SKM-1 treated with dmso at 0.1 percent for 144 hours (cell line): ENCODE results near the gene GALNTL6.
"Not testable (repeated sequence)": the region's sequence is repeated elsewhere in the genome, so short reads cannot be mapped to it uniquely, and the experiment has no call there.

ENCODE experiments used
- DNase-seq: peaks from one replicate; lab custom pipeline; 2025; ENCODE audit not compliant: unreplicated experiment; lab: John Stamatoyannopoulos, UW

The GALNTL6 gene

DNA sequence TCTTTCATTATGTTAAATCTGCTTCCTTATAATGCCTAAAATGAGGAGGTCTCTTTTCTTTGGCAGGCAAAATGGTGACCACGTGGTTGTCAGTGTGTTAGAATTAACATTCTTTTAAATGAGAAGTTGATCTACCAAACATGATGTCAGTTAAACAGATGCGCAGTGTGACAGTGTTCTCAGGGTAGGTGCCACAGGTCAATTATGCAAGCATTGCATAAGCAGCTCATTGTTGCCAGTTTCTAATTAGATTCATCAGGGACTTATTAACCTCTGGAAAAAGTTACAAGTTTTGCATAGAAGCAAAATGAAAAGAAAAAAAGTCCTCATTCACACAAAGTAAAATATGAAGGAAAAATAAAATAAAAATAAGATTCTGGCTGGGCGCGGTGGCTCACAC lies 1031.4 kb downstream of the GALNTL6 start:
- no peak for DNase-seq

DNA sequence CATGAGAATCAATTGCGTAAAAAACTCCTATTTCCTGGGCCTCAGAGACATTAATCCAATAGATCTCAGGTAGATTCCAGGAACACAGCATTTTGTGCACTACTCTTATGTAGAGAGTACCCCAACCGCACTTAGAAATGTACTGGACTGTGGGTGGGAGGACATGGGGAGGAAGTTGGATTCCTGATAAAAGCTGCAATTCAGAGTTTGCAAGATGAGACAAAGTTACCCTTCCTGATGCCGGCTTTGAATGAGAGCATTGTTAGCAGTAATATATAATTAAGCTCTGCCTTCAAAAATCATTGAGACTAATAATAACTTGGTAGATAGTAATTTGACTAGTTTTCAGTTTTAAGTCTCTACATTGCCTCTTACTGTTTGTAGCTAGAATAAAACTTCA lies 1032.1 kb downstream of the GALNTL6 start:
- DNase-seq, result no peak

DNA sequence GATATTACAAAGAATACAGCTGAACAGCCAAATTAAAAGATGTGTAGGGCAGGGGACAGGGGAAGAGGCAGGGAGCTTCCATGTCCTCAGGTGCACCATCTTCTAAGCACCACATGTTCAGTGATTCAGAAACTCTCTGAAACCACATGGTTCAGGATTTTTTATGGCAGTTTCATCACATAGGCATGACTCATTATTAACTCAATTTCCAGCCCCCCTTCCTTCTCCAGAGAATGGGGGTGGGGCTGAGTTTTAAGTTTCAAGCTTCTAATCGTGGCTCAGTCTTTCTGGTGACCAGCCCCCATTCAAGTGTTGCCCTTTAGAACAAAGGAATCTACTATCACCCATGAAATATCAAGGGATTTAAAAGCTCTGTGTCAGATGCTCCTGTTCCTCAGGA lies 1037.6 kb downstream of the GALNTL6 start:
- no peak for DNase-seq

DNA sequence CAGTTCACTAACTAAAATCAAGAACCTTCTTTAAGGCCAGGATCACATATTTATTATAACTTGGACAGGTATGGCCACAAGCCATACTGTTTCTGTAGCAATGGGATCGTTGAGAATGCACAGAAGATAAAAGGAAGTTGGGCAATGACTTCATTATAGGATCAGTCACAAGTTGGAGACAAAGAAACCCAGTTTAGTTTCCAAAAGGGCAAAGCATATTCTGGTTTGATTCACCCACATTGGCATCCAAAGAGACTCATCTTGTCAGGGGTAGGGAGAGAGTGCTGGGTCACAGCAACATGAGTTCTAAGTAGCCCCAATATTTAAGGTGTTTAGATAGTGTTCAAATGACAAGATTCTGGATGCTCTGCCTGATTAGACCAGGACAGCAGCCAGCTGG lies 1038.3 kb downstream of the GALNTL6 start:
- DNase-seq, result no peak

DNA sequence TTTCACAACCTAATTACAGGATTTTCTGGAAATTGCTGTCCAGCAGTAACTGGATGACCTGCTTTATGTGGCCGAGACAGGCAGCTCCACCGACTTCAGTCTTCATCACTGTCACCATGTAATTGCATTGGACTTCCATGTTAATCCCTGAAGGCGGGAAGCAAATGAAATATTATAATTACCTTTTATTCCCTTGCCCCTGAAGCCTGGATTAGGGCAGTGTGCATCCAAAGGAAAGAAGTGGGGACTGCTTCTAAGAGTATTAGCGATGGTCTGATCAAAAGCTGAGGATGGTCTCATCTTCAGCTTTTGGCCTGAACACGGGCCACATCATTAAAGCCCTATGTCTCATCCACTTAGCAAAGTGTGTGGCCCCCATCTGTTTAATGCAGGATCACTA lies 1043.8 kb downstream of the GALNTL6 start:
- no peak for DNase-seq

DNA sequence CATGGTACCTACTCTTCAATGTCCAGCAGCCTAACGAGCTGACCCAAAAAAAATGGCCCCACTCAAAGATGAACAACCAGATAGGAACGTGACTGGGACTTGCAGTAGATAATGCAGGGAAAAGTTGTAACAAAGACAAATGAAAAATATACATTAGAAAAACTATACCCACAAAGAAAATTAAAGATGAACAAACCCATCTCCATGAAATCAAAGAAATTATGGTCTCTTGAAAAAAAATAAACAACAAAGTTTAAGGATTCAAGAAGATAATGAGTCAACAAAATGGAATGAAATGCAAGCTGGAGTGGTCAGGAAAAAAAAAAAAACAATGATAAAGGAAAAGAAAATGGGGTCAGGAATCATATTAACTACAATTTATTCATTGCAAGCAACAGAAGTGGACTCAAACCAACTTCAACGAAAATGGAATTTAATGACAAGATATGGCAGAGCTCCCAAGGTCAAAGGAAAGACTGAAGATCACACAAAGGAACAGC lies 1045.6 kb downstream of the GALNTL6 start:
- no peak for DNase-seq

DNA sequence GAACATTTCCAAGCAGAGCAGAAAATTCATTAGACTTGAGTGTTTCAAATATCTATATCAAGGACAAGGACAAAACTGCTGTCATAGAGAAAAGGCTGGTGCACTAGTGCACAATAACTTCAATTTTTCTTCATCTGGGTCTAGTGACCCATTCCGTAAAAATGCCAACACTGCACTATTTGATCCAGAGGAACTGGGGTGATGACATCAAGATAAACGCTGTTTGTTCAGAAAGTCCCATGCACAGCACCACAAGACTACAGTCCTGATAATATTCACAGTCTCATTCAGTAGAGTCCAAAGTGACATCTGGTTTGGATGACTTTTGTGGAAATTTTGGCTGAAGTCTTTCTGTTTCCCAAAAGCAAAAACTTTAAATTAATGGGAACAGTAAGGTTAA lies 1051.9 kb downstream of the GALNTL6 start:
- no peak for DNase-seq

DNA sequence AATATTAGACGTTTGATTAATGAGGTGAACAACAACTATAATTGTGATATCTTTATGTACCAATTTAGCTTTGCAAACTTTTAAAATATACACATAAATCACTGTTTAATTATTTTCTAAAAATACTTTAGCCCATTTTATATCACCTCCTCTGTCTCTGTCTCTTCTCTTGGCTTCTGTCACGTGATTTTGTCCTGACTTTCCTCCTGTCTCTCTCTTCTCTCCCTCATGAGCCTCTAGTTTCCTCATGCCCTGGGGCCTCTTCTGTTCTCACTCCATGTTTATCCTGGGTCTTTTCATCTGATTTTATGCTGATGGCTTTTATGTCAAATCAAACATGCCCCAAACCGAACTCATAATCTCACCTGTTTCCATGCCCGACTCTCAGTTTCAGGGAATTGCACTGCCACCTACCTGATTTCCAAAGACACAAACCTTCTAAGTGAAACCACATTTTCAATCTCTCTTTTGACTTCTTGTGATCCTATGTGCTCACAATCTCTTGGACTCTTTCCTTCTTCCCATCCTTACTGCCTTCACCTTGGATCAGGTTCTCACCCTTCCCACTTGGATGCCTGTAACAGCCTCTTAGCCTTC lies 1052.4 kb downstream of the GALNTL6 start:
- no peak for DNase-seq

DNA sequence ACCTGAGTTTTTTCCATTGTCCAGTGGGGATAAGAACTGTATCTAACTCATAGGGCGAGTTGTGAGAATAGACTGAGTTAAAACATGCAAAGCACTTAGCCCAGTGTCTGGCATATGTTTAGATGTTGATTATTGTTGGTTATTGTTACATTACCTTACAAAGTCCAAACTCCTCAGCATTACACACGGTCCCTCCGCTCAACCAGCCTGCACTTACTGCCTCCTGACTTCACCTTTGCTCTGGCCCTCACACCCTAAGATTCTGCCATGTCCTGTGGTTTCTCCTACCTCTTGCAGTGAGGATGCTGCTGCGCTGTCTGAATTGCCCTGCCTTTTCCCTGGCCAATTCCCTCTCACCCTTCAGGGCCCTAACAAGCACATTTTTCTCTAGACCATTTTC lies 1053.2 kb downstream of the GALNTL6 start:
- no peak for DNase-seq

DNA sequence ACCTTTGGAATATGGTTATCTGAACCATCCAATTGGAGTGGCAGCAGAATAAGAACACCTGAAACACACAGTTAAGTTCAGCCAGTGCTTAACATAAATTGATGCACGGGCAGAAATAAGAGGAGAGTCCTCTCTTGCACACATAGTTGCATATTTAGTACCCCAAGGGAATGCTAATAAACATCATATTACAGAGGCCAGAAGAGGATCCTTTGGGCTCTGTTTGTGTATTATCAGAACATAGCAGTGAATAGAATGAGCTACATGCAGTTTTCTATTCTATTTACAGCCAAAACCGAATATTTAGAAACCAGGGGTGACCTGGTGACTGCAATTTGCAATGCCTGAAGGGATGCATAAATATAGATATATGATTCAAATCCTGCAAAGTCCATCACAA lies 1054.6 kb downstream of the GALNTL6 start:
- DNase-seq, result no peak

DNA sequence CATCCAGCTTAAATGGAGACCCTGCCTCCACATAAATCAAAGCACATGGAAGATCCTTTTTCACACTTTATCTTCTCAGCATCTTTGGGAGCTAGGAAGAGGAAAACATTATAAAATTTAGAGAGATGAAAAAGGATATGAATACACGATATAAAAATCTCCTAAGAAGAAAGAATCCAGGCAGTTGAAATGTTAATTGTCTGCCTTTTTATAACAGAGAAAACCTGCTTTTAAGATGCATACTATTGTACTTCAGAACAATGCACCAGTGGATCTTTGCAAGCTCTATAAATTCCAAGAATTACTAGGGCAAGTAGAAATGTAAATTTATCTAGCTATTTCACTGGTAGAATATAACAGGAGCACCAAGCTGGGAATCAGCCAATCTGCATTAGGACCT lies 1055.1 kb downstream of the GALNTL6 start:
- DNase-seq, result no peak

DNA sequence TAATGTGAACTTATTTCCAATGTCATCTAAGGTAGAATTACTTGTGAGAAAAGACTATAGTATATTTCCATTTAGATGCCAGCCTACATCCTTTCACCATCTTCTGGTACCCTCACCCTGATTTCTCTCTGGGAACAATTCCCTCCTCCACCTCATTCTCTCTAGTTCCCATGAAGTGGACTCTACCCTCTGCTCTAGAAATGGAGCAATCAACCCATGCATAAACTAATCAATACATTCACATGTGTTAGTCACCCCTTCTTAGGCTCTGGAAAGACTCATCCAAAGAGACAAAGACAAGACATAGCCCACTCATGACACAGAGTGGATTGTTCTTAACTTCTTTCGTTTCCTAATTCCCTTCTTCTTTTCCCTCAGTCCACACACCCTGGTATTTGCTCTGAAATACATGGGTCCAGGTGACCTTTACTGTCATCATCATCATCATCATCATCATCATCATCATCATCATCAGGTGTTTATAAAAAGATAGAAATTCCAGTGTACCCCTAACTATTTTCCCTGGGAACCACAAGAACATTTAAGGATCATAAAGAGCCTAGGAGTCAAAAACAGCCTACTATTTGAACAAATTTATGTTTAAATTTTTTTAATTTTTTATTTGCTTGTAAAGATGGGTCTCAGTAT lies 1056.5 kb downstream of the GALNTL6 start:
- DNase-seq, result no peak

DNA sequence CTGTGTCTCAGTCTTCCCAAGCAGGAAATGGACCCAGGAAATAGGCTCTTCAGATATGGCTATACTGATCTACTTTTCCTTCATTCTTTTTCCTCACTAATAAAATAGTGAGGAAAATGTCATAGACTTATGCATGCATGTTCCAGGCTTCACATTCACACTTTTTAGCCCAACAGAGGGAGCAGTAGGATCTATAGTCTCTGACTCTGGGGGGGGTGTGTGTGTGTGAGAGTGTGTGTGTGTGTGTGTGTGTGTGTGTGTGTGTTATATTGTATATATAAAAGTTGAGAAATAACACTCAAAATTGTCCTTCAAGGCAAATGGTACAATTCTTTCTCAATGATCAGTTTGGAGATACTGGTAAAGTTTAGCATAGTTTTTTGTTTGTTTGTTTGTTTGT lies 1058.2 kb downstream of the GALNTL6 start:
- no peak for DNase-seq

DNA sequence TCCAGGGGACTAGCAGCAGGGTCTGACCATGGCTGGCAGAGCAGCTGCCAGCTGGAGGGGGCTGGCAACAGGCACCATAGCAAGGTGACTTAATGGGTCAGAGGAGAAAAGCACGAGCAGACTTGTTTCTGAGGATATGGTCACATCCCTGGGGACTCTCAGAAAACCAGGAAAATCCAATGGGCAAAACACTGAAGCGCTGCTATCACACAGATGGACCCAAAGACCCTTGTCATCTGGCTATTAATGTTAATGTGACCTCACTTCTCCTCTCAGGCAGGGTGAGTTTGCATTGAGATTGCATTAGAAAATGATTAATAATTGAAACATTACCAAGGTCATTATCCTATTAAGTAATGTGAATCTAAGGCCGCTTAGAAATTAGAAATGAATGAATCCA lies 1061.7 kb downstream of the GALNTL6 start:
- no peak for DNase-seq

DNA sequence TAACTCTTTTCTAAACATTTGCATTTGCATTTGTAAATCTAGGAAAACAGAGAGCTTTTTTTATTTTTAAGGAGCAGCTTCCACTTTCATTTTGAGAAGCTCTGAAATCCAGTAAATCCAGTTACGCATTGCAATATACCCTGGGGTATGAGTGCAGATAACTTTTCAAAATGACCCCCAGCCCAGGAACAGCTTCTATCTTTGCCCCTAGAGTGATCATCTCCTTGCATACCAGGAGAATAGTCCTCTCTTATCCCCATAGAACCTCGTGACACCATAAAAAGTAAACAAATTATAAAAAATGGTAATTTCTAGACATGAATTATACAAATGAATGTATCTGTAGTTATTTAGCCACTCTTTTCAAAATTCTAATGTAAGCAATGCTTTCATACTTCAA lies 1063.2 kb downstream of the GALNTL6 start:
- DNase-seq, result no peak

DNA sequence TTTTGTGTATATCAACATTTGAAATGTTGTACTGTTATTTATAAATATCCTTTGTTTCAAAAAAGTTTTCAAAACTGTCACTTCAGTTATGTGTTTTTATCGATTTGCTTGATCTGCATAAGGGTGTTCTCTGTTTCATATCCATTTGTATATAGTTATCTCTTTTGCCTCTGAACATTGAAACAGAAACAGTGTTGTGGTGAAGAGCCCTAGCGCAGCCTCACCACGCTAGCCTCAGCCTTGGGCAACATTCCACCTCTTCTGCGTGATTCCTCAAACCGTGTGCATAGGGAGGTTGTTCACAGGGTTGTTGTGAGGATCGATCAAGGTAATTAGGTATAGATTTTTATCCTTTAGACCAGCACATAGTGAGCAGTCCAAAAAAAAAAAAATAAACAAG lies 1068.4 kb downstream of the GALNTL6 start:
- no peak for DNase-seq

DNA sequence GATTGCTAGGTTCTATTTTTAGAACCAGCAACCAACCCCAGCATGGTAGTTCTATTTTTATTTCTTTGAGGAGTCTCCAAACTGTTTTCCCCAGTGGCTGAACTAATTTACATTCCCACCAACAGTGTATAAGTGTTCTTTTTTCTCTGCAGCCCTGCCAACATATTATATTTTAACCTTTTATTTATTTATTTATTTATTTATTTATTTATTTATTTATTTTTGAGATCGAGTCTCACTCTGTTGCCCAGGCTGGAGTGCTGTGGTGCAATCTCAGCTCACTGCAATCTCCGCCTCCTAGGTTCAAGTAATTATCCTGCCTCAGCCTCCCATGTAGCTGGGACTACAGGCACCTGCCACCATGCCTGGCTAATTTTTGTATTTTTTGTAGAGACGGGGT lies 1074.2 kb downstream of the GALNTL6 start:
- not testable (repeated sequence) for DNase-seq

DNA sequence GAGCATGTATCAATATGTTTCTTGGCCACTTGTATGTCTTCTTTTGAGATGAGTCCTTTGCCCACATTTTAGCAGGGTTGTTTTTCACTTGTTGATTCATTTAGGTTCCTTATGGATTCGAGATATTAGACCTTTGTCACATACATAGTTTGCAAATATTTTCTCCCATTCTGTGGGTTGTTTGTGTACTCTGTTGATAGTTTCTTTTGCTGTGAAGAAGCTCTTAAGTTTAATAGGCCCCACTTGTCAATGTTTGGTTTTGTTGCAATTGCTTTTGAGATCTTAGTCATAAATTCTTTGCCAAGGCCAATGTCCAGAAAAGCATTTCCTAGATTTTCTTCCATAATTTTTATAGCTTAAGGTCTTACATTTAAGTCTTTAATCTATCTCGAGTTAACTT lies 1074.8 kb downstream of the GALNTL6 start:
- no peak for DNase-seq

DNA sequence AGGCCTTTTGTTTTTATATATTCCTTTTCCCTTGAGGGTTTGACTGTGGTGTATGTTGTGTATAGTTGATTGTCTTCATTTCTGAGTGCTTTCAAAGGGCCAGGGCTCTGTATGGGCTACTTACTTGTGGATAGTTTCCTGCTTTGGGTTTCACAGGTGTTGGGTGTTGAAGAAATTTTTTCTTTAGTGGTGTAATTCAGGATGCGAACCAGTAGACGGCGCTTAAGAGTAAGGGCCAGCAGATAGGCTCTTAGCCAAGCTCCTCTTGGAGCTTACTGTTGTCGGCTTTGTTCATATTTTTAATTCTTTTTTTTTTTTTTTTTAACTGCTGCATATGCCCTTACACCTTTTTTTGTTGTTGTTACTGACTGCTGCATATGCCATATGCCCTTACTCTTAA lies 1079.1 kb downstream of the GALNTL6 start:
- peak; percentile 2 for DNase-seq

DNA sequence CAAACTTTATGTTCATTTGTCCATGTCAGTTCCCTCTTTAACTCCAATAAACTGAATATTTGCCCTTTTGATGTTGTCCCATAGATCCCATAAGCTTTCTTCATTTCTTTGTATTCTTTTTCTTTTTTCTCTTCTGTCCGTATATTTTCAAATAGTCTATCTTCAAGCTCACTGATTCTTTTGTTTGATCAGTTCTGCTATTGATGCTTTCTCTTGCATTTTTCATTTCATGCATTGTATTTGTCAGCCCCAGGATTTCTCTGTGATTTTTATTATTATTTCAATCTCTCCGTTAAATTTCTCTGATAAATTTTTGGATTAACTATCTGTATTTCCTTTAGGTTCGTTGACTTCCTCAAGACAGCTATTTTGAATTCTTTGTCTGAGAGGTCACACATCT lies 1082.5 kb downstream of the GALNTL6 start:
- no peak for DNase-seq

DNA sequence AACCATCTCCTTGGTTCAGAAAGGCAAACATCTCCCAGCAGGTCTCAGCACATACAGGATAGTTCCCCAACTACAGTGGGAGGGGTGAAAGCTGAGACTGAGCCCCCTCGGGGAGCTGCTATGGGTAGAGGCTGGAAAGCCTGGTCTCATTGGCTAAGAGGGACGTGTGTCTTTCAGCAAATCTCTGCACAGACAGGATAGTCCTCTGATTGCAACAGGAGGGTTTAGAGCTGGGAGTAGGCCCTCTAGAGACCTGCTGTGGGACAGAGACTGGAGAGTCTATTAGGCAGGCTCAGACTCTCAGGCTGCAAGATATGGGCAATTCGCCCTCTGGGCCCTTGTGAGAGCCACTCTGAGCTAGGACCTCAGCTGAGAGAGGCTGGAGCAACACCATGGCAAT lies 1083.8 kb downstream of the GALNTL6 start:
- no peak for DNase-seq

DNA sequence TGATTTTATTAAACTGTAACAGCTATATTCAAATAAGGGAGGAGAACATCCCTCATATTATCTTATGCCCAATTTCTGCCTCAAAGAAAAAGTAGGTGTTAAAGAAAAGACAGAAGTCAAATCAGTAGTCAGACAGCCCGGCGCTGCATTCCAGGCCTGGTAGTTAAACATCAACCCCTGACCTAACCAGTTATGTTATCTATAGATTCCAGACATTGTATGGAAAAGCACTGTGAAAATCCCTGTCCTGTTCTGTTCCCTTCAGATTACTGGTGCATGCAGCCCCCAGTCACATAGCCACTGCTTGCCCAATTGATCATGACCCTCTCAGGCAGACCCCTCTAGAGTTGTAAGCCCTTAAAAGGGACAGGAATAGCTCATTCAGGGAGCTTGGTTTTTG lies 1085.5 kb downstream of the GALNTL6 start:
- DNase-seq, result no peak

DNA sequence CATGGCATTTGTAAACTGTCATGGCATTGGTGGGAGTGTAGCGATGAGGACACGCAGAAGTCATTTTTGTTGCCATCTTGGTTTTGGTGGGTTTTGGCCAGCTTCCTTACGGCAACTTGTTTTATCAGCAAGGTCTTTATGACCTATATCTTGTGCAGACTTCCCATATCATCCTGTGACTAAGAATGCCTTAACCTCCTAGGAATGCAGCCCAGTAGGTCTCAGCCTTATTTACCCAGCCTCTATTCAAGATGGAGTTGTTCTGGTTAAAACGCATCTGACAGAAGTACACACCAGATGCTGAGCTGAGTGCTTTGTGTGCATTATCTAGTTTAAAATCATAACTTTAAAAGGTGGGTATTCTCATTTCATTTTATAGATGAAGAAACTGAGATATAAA lies 1086.7 kb downstream of the GALNTL6 start:
- no peak for DNase-seq
